HCT116 (cell line): ENCODE measurements around the gene CPM. TPM values are rescaled to one million over a fixed set of nuclear protein-coding genes. Genes with fewer than 3 reads are reported as not detected.

ENCODE experiments used
- ATAC-seq: fragments of 200-7000 bp; cut with Tn5 transposase; 2 replicates; pipeline ENCODE4 v1.9.1; 2020; ENCODE audit warnings: mild to moderate bottlenecking, moderate library complexity
- BruUV-seq: library from RNA; stranded (reverse); fragments of 400-500 nt; replicated peaks from 2 replicates; lab custom pipeline; 2021; lab: Mats Ljungman, UMichigan
- CTCF ChIA-PET: fragments of 300-600 bp; sonication (Branson Sonifier 250); formaldehyde crosslinking; loops from one replicate; lab custom pipeline; 2021; ENCODE audit warnings: antibody characterized with exemption; lab: Charles Lee
- POLR2A ChIA-PET: fragments of 300-600, 350-600 bp; sonication (Branson Sonifier 250); formaldehyde crosslinking; loops from one replicate; lab custom pipeline; 2021; ENCODE audit warnings: antibody characterized with exemption; lab: Charles Lee
- RAD21 ChIA-PET, 2 experiments: fragments of 300-600 bp; sonication (Branson Sonifier 250); formaldehyde crosslinking; loops; one replicate each; lab custom pipeline; 2023; ENCODE audit warnings: low total read pairs in 2 of 2; ENCODE audit not compliant: uncharacterized antibody in 2 of 2, unreplicated experiment in 2 of 2, low non-redundant PET in 1 of 2; lab: Charles Lee
- DNase-seq: peaks from one replicate; pipeline ENCODE4 v3.0.0-alpha.2; 2010; ENCODE audit warnings: low read depth, low spot score
- H2AFZ ChIP-seq: fragments of 200-600 bp; shearing (Covaris generic), sonication (generic); 2 replicates; pipeline ENCODE4 v1.6.1; 2017; ENCODE audit warnings: low read depth, mixed run types, mixed read lengths, antibody characterized with exemption, low read length; ENCODE audit not compliant: poor library complexity, severe bottlenecking
- H3K27ac ChIP-seq: 2 replicates; pipeline ENCODE4 v1.5.1; 2012; ENCODE audit warnings: low read depth, low read length
- H3K27me3 ChIP-seq: fragments of 200-600 bp; sonication (generic); 2 replicates; pipeline ENCODE4 v1.6.1; 2016; ENCODE audit warnings: mixed run types, low read length, mixed read lengths; ENCODE audit not compliant: insufficient read depth
- H3K36me3 ChIP-seq, 2 experiments: fragments of 200-500 bp in 1 of 2; fragments of 200-600 bp in 1 of 2; sonication (Bioruptor generic) in 1 of 2; sonication (generic) in 1 of 2; 2 replicates each; pipeline versions ENCODE4 v1.5.1 to v1.6.1; 2014 to 2016; ENCODE audit warnings: low read length in 2 of 2, inconsistent platforms in 1 of 2, mixed read lengths in 1 of 2, mixed run types in 1 of 2; ENCODE audit not compliant: insufficient read depth in 2 of 2, control insufficient read depth in 1 of 2
- H3K4me1 ChIP-seq, 2 experiments: fragments of 200-600 bp in 1 of 2; sonication (generic) in 1 of 2; 2 replicates each; pipeline versions ENCODE4 v1.5.1 to v1.6.1; 2012 to 2017; ENCODE audit warnings: low read length in 2 of 2, inconsistent platforms in 1 of 2, mild to moderate bottlenecking in 1 of 2, mixed read lengths in 1 of 2, mixed run types in 1 of 2, moderate library complexity in 1 of 2; ENCODE audit not compliant: insufficient read depth in 2 of 2, control insufficient read depth in 1 of 2
- H3K4me2 ChIP-seq: fragments of 200-600 bp; sonication (generic); 2 replicates; pipeline ENCODE4 v1.6.1; 2017; ENCODE audit warnings: mixed run types, low read length, mixed read lengths
- H3K4me3 ChIP-seq, 2 experiments: fragments of 200-600 bp in 1 of 2; sonication (generic) in 1 of 2; replicated peaks in 1 of 2; 2 replicates each; pipeline ENCODE4 v1.5.1; 2011 to 2016; ENCODE audit warnings: low read length in 2 of 2, control low read depth in 1 of 2, low read depth in 1 of 2, mild to moderate bottlenecking in 1 of 2, mixed read lengths in 1 of 2, mixed run types in 1 of 2
- H3K79me2 ChIP-seq: fragments of 200-600 bp; sonication (generic); 2 replicates; pipeline ENCODE4 v1.6.1; 2017; ENCODE audit warnings: mild to moderate bottlenecking, mixed run types, low read length, moderate library complexity, mixed read lengths; ENCODE audit not compliant: insufficient read depth
- H3K9ac ChIP-seq: fragments of 200-600 bp; sonication (generic); 2 replicates; pipeline ENCODE4 v1.6.1; 2016; ENCODE audit warnings: low read length, mixed read lengths
- H3K9me2 ChIP-seq: fragments of 200-600 bp; sonication (generic), shearing (Covaris generic); 2 replicates; pipeline ENCODE4 v1.6.1; 2017; ENCODE audit warnings: mixed run types, mild to moderate bottlenecking, moderate library complexity; ENCODE audit not compliant: insufficient read depth
- H3K9me3 ChIP-seq, 2 experiments: fragments of 200-500 bp in 1 of 2; fragments of 200-600 bp in 1 of 2; sonication (Bioruptor generic) in 1 of 2; sonication (generic) in 1 of 2; 2 replicates each; pipeline ENCODE4 v1.6.1; 2014 to 2017; ENCODE audit warnings: low read length in 2 of 2, mixed read lengths in 2 of 2, inconsistent platforms in 1 of 2, low read depth in 1 of 2, mild to moderate bottlenecking in 1 of 2, mixed run types in 1 of 2, moderate library complexity in 1 of 2; ENCODE audit not compliant: control insufficient read depth in 1 of 2, insufficient read depth in 1 of 2
- H4K20me1 ChIP-seq: fragments of 200-600 bp; sonication (generic), shearing (Covaris generic); 2 replicates; pipeline ENCODE4 v1.6.1; 2017; ENCODE audit warnings: mixed run types, mild to moderate bottlenecking, moderate library complexity; ENCODE audit not compliant: insufficient read depth
- CBX3 ChIP-seq: IDR thresholded peaks from 2 replicates; pipeline ENCODE4 v1.6.1; 2012; ENCODE audit warnings: low read depth
- CTCF ChIP-seq, 3 experiments: fragments of 200-600 bp in 1 of 3; sonication (generic) in 1 of 3; IDR thresholded peaks in 2 of 3; conservative IDR thresholded peaks in 1 of 3; 2 replicates each; pipeline ENCODE4 v1.5.1; 2012 to 2017; ENCODE audit warnings: low read depth in 2 of 3, low read length in 2 of 3, antibody characterized with exemption in 1 of 3, borderline replicate concordance in 1 of 3, control low read depth in 1 of 3, mild to moderate bottlenecking in 1 of 3, mixed read lengths in 1 of 3, mixed run types in 1 of 3, moderate library complexity in 1 of 3; ENCODE audit not compliant: insufficient read depth in 1 of 3
- ELF1 ChIP-seq: IDR thresholded peaks from 2 replicates; pipeline ENCODE4 v1.6.1; 2012; ENCODE audit warnings: low read depth, borderline replicate concordance
- MAX ChIP-seq: IDR thresholded peaks from 2 replicates; pipeline ENCODE4 v1.6.1; 2012
- POLR2AphosphoS5 ChIP-seq: IDR thresholded peaks from 2 replicates; pipeline ENCODE4 v1.6.1; 2011; ENCODE audit warnings: mild to moderate bottlenecking, low read depth, low read length, moderate library complexity
- TCF7L2 ChIP-seq: IDR thresholded peaks from 2 replicates; pipeline ENCODE4 v1.7.0; 2011; ENCODE audit warnings: borderline replicate concordance, inconsistent platforms; ENCODE audit not compliant: insufficient read depth, insufficient read length; ENCODE audit errors: extremely low read depth
- intact Hi-C: fragments of 100-400 bp; cut with micrococcal nuclease; formaldehyde crosslinking; loops from 2 replicates; pipeline ENCODE4 v1.10.0; 2022
- total RNA-seq: library from RNA; stranded (reverse); gene quantifications from one replicate; pipeline ENCODE4 v1.2.1, GENCODE V29; 2021; ENCODE audit not compliant: unreplicated experiment

Gene CPM
- total RNA-seq, 1 experiment from 2014 or later = 5.3 TPM

- TF ChIP-seq MAX = no peak
- no peak for TF ChIP-seq POLR2AphosphoS5
- no peak for TF ChIP-seq ELF1
- TF ChIP-seq CBX3 = no peak
- no peak for TF ChIP-seq TCF7L2
- no peak for TF ChIP-seq CTCF (IDR thresholded peaks at IDR 0.05 in 2 of 3, conservative IDR thresholded peaks at IDR 0.05 in 1 of 3; ENCODE audit: borderline replicate concordance in 1 of 3, insufficient read depth in 1 of 3, low read depth in 2 of 3, low read length in 2 of 3)
- Histone ChIP-seq H3K9ac (no peak overlapping the region), H3K9me3 (no peaks in the 10 kb centered on the region), H4K20me1 (no peaks in the 10 kb centered on the region), H3K4me3 (no peak overlapping the region), H3K79me2 (no peaks in the 10 kb centered on the region), H3K36me3 (no peaks in the 10 kb centered on the region), H3K9me2 (no peaks in the 10 kb centered on the region), H3K27me3 (no peaks in the 10 kb centered on the region), H3K4me1 (no peaks in the 10 kb centered on the region), H2AFZ (no peak overlapping the region), H3K27ac (no peak overlapping the region), H3K4me2 (no peak overlapping the region)
- ATAC-seq (no peak), DNase-seq (no peak)
- no TSS peak for BruUV-seq
- CTCF ChIA-PET = no interaction called here
- RAD21 ChIA-PET = no interaction called here
- intact Hi-C loops = no loop called here
- POLR2A ChIA-PET = no interaction called here
These were observed 45.3 kb downstream of the CPM start for GRCh38 chr12:68887641-68888040.
